Effector CD4-positive, alpha-beta T cell (primary cell): Measurements from ENCODE around the gene TCERG1L. TPM values are rescaled to one million over a fixed set of nuclear protein-coding genes. Genes with fewer than 3 reads are reported as not detected.
"Not testable (repeated sequence)": the region's sequence is repeated elsewhere in the genome, so short reads cannot be mapped to it uniquely, and the experiment has no call there.

Experiments
- DNase-seq: peaks from one replicate; pipeline ENCODE4 v3.0.0-alpha.2; 2020
- total RNA-seq: gene quantifications from one replicate; lab custom pipeline; 2026; lab: John Stamatoyannopoulos, UW

Gene TCERG1L
- not detected for total RNA-seq

- no peak for DNase-seq
Observed at GRCh38 chr10:131311661-131312477, at the start of gene TCERG1L. Gene TCERG1L (minus strand): TSS chr10:131311721. CDS start chr10:131311635, 86 bp downstream.

DNA sequence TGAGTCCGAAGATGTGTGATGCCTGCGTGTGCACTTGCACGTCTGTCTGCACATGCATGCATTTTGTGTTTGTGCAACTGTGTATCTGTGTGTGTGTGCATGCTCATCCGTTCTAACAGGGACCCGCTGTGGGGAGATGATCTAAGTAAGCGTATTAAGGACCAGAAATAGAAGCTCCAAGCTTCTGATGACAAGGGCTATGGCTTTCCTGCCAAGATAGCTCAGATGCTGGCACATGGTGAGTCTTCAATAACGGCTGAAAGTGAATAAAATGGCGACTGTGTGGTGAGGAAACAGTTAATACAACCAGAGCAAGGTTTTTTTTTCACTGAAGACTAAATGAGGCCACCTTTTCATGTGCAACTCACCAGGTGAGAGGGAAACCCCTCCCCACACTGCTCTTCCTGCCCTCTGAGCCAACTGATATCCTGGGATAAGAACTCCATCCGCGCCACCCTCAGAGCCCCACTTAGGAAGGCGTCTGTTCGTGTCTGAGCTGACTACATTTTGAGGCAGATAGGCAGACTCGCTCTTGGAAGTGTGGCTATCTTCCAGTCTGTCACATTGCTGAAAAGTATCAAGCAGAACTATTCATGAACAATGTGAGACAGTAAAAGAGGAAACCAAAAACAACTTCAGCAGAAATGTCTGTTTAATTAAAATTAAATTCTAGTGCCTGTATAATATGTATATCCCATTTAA lies 47.4 kb upstream of the TCERG1L start:
- no peak for DNase-seq

DNA sequence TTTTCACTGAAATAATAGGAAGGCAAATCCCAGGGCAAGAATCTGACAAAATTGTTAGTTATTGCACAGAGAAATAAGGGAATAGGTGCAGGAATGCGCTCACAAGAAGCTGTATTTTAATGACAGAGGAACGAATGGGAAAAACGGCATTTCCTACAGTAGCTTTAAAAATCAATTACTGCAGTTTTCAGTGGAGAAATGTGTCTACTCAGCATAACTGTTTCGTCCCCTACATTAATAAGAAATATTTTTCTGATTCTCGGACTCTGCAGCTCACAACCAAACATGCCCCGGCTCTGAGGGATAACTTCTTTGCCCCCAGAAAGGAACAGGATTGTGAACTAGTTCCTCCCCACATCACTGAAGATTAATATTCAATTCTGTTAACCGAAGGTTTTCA lies 44.9 kb upstream of the TCERG1L start:
- no peak for DNase-seq

DNA sequence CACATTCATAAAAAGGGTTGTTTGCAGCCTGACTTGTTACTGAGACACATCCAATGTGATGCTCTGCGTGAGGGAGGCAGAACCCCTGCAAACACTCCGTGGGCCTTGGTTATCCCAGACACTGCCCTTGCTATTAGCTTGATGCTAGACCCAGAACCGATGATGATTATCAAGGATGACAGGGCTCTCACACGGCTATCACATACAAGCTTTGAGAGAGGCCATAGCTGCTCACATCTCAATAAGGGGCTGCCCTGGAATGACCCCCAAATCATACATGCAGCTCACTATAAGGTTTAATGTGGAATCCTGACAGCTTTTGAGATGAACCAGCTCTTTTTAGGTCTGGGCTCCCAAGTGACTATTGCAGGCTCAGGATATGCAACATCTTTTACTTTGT lies 44.4 kb upstream of the TCERG1L start:
- no peak for DNase-seq

DNA sequence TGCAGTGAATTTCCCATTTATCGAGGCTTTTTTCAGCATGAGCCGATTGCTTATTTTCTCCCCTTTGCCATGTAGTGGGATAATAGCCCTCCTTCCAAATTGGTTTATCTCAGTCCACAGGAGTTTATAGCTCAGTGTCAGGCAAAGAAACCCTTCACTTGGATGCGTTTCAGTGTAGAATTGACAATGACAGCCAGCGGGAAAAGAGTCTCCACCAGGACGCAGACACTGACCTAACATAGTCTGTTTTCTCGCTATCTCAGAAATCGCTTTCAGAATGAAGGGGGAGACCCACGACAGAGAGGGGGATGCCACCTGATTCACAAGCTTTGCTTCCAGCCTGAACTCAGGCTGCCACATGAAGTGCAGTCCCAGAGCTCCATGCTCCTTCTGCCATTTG lies 43.5 kb upstream of the TCERG1L start:
- DNase-seq: no peak

GRCh38 chr10:131354380-131354779 lies 42.9 kb upstream of the TCERG1L start:
- DNase-seq: no peak

GRCh38 chr10:131352765-131353290 lies 41.3 kb upstream of the TCERG1L start:
- no peak for DNase-seq

- no peak for DNase-seq
Observed at GRCh38 chr10:131350660-131351059, 39.1 kb upstream of the TCERG1L start.

DNA sequence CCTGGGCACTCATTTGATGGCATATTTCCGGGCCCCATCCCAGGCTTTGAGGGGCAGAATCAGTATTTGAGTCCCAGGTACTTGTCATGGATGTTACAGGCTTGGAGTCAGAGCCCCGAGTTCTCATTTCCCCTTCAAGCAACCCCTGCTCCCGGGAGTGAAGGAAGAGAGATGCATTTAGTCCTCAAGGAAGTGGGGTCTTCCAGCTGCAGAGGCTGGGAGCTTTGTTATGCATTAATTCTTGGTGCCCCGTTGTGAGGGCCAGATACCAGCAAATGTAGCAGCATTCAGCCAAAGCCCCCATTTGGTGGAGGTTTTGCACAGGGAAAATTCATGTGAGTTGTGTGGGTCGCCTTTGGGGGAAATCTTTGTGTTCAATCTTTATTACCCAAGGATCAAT lies 38.7 kb upstream of the TCERG1L start:
- DNase-seq: no peak

- DNase-seq: no peak
Observed at GRCh38 chr10:131346456-131346855, 34.9 kb upstream of the TCERG1L start.

DNA sequence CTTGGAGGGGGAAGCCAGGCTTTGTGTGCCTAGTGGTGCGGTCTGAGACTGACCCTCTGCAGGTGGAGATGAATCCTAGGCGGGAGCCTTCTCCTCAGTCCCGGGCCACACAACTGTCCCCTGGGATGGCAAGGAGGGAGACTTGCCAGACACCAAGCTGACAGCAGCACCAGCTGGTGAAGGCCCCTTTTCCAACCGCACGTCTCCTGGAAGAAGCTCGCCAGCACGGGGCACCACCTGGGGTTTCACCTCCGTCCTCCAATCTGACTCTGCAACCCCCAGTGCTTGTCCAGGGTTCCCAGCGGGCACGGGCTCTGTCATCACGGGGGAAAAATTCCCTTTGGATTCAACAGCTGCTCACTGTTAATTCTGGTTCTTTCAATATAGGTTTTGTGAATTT lies 34.2 kb upstream of the TCERG1L start:
- no peak for DNase-seq

DNA sequence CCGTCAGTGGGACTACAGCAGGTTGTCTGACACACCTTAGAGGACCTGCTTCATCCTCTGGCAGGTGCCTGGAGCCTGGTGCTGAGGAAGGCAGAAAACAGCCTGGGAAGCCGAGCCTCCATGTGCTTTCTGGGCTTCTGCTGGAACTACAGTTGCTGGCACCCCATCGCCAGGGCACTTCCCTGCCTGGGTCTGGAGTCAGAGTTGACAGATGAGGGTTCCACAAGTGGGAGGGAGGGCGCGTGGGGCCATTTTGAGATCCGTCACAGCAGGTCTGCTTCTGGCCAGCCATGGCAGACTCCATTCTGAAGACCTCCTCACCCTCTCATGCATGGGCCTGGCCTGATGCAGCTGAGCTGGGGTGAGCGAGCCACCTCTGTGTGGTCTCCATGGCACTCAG lies 33.2 kb upstream of the TCERG1L start:
- DNase-seq: no peak

- DNase-seq: no peak
Observed at GRCh38 chr10:131337741-131338140, 26.2 kb upstream of the TCERG1L start.

DNA sequence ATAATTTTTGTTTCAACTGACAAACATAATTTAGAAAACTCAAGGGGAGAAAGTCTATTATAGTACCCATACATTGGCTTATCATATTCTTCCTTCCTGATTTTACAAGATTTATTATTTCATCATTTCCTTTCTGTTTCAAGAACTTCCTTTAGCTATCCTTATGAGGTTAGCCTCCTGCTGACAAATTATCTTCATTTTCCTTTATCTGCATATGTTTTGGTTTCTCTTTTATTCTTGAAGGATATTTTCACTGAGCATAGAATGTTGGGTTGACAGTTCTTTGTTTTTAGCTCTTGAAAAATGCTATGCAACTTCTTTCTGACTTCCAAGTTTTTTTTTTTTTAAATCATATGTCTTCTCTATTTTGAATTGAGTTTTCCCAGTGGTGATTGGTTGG lies 21.3 kb upstream of the TCERG1L start:
- no peak for DNase-seq

DNA sequence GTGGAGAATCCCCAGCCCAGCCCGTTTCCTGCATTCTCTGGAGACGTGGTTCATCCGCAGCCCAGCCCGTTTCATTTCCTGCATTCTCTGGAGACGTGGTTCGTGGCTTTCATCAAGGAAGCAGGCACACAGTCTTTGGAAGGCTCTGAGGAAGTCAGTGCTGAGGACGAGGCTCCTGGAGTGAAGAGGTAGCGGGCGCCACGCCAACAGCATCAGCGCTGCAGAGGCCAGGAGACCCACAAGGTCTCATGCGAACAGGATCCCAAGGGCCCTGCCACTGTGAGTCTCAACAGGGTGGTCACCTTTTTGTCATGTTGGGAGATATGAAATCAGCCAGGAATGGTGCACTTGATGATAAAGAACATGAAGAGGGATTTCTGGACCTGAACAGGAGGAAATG lies 12.4 kb upstream of the TCERG1L start:
- DNase-seq: no peak

DNA sequence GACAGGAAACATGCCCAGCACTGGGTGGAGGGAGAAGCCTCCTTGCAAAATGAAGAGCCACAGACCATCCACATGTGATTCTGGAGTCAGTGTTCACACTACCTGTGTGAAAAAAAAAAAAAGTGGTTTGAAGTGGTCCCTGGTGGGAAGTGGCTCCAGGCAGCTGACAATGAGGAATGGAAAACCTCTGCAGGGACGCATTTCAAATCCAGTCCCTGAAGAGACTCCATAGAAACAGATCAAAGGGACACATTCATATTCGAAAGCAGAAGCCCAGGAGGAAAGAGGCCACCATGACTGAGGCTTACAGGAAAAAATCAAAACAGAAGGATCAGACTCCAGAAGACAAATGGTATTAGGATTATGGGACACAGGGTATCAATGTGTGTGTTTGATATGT lies 11.5 kb upstream of the TCERG1L start:
- DNase-seq: no peak

- DNase-seq: not testable (repeated sequence)
Observed at GRCh38 chr10:131322575-131322974, 11.1 kb upstream of the TCERG1L start.

GRCh38 chr10:131320860-131321604 lies 9.5 kb upstream of the TCERG1L start:
- DNase-seq: no peak

DNA sequence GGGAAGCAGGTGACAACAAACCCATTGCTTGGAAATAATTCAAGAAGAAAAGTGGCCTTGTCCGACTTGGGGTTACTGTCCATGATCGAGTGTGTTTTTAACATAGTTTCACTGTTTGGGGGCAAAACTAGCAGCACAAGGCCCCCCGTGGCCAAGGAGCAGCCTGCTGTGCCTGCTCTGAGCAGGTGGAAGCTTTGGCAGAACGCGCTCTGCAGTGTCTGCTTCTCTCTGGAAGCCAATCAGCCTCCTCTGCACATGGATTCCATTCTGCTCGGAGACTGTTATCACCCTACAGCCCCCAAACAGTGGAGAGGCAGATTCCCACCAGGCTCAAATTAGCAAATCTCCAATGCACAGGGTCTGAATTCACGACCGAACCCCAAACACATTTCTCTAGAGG lies 7.3 kb upstream of the TCERG1L start:
- DNase-seq: no peak

GRCh38 chr10:131318291-131318690 lies 6.8 kb upstream of the TCERG1L start:
- no peak for DNase-seq

DNA sequence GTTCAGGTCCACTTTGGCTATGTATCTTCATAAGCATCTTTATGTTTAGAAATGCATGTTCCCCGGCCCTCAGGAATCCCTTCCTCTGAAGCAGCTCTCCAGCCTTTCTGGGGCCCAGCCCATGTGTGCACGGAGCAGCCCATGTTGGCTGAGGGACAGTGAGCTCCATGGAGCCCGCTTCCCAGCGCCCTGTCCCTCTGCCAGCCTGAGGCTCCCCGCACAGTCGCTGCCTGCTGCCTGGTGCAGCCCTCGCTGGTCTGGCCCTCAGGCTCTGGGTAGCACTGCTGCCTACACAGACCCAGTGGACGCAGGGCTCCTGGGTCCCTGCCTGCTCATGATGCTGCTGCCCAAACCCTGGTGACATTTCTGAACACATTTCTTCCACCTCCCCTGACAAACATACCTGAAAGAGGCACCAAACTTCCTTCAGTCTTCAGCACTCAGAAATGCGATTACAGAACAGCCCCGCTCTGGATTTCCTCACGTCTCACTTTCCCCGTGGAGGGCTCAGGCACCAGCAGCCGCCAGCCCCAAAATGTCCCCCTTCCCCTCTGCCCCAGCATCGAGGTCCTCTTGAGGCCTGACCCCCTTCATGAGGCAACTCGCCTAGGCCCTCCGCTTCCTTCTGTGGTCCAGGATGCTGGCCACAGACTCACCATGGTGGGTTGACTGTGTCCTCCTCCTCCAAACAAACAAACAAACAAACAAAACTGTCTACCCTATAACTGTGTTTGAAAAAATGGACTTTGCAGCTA lies 5.0 kb upstream of the TCERG1L start:
- no peak for DNase-seq

- DNase-seq: no peak
Observed at GRCh38 chr10:131315344-131315743, 3.8 kb upstream of the TCERG1L start.

DNA sequence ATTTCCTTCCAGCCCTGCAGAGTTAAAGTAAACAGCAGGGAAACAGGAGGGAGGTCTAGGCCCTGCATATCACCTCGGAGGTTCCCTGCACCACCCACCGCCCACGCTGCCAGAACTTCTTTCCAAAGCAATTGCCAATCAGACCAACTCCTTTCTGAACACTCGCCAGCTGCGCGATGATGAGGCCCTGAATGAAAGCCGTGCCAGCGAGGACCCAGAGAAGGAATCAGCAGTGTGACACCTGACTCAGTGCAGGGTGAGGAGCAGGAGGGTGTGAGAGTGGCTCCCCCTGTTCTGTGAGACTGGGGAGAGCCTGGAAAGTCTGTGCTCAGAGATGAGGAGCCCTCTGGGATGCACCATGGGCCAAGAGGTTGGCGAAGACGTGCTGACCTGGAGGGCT lies 3.3 kb upstream of the TCERG1L start:
- no peak for DNase-seq
